H1 (cell line): ENCODE data around the gene ASXL1. TPM values are rescaled to one million over a fixed set of nuclear protein-coding genes. Genes with fewer than 3 reads are reported as not detected.

Experiments used
- CTCF ChIA-PET: fragments of 300-600 bp; sonication (Branson Sonifier 250); formaldehyde crosslinking; loops from one replicate; lab custom pipeline; 2021; ENCODE audit not compliant: partially characterized antibody; lab: Charles Lee
- POLR2A ChIA-PET: fragments of 300-600 bp; sonication (Branson Sonifier 250); formaldehyde crosslinking; loops from one replicate; lab custom pipeline; 2021; ENCODE audit warnings: inconsistent platforms; ENCODE audit not compliant: partially characterized antibody; lab: Charles Lee
- DNase-seq, 2 experiments: peaks; one replicate each; pipeline versions ENCODE4 v3.0.0 to v3.0.0-alpha.2; 2010 to 2022; ENCODE audit warnings: low spot score in 2 of 2, low read depth in 1 of 2, mixed read lengths in 1 of 2
- FAIRE-seq: peaks from 2 replicates; lab custom pipeline; 2011; peaks lifted over from hg19 to GRCh38; lab: Jason Lieb, UNC
- H2AFZ ChIP-seq: 2 replicates; pipeline ENCODE4 v1.8.1; 2012; ENCODE audit warnings: low read length, inconsistent platforms
- H2AK5ac ChIP-seq: 2 replicates; pipeline ENCODE4 v1.6.1; 2013; ENCODE audit warnings: low read depth, low read length
- H2BK120ac ChIP-seq: replicated peaks from 2 replicates; pipeline ENCODE3; 2013; ENCODE audit warnings: low read depth, low read length, inconsistent platforms
- H2BK12ac ChIP-seq: 2 replicates; pipeline ENCODE4 v1.6.1; 2013; ENCODE audit warnings: low read depth, low read length
- H2BK15ac ChIP-seq: 2 replicates; pipeline ENCODE4 v1.6.1; 2013; ENCODE audit warnings: low read length
- H2BK20ac ChIP-seq: 2 replicates; pipeline ENCODE4 v1.6.1; 2013; ENCODE audit warnings: low read length
- H2BK5ac ChIP-seq: 2 replicates; pipeline ENCODE4 v1.6.1; 2013; ENCODE audit warnings: low read depth, low read length
- H3K14ac ChIP-seq: 2 replicates; pipeline ENCODE4 v1.6.1; 2013; ENCODE audit warnings: inconsistent platforms; ENCODE audit not compliant: insufficient read length
- H3K18ac ChIP-seq: 2 replicates; pipeline ENCODE4 v1.6.1; 2013; ENCODE audit warnings: low read length; ENCODE audit errors: extremely low read depth
- H3K23ac ChIP-seq: 2 replicates; pipeline ENCODE4 v1.6.1; 2013; ENCODE audit warnings: inconsistent platforms; ENCODE audit not compliant: insufficient read length
- H3K23me2 ChIP-seq: 2 replicates; pipeline ENCODE4 v1.6.1; 2013; ENCODE audit warnings: low read depth, low read length
- H3K27ac ChIP-seq: 2 replicates; pipeline ENCODE4 v1.6.1; 2011; ENCODE audit warnings: low read depth, low read length, inconsistent platforms
- H3K27me3 ChIP-seq, 4 experiments: replicated peaks in 1 of 4; 1 replicate in 1 of 4; 2 replicates in 3 of 4; pipeline versions ENCODE4 v1.6.1 to v1.8.1; 2011 to 2013; ENCODE audit warnings: low read length in 3 of 4, mild to moderate bottlenecking in 3 of 4, inconsistent platforms in 2 of 4, mixed read lengths in 2 of 4, moderate library complexity in 1 of 4; ENCODE audit not compliant: control insufficient read depth in 3 of 4, insufficient read depth in 3 of 4; ENCODE audit errors: extremely low read depth in 1 of 4
- H3K36me3 ChIP-seq, 4 experiments: 2 replicates each; pipeline versions ENCODE4 v1.6.1 to v1.8.1; 2011 to 2013; ENCODE audit warnings: mild to moderate bottlenecking in 4 of 4, low read length in 3 of 4, moderate library complexity in 2 of 4, control low read depth in 1 of 4, inconsistent platforms in 1 of 4; ENCODE audit not compliant: insufficient read depth in 4 of 4, control insufficient read depth in 2 of 4
- H3K4ac ChIP-seq: replicated peaks from 2 replicates; pipeline ENCODE3; 2013; ENCODE audit warnings: low read length, low read depth, mixed read lengths, inconsistent platforms; ENCODE audit not compliant: insufficient read length
- H3K4me1 ChIP-seq, 4 experiments: replicated peaks in 1 of 4; 1 replicate in 1 of 4; 2 replicates in 3 of 4; pipeline versions ENCODE4 v1.6.1 to v1.8.1; 2011 to 2013; ENCODE audit warnings: low read length in 3 of 4, inconsistent platforms in 2 of 4, mixed read lengths in 1 of 4; ENCODE audit not compliant: insufficient read depth in 4 of 4, control insufficient read depth in 3 of 4
- H3K4me2 ChIP-seq, 2 experiments: 2 replicates each; pipeline versions ENCODE4 v1.6.1 to v1.8.1; 2011 to 2013; ENCODE audit warnings: low read depth in 2 of 2, low read length in 2 of 2, control low read depth in 1 of 2, inconsistent platforms in 1 of 2, mild to moderate bottlenecking in 1 of 2; ENCODE audit not compliant: insufficient read depth in 1 of 2
- H3K4me3 ChIP-seq, 4 experiments: fragments of 200-600, 300-600 bp in 1 of 4; sonication (generic), shearing (Covaris generic), sonication (Bioruptor Twin) in 1 of 4; 2 replicates each; pipeline versions ENCODE4 v1.5.1 to v1.8.1; 2011 to 2016; ENCODE audit warnings: low read length in 4 of 4, low read depth in 3 of 4, control low read depth in 2 of 4, inconsistent platforms in 2 of 4, mild to moderate bottlenecking in 2 of 4, mixed read lengths in 1 of 4, moderate library complexity in 1 of 4; ENCODE audit not compliant: insufficient read depth in 2 of 4; ENCODE audit errors: extremely low read depth in 1 of 4
- H3K56ac ChIP-seq: replicated peaks from 2 replicates; pipeline ENCODE3; 2013; ENCODE audit warnings: low read depth, mild to moderate bottlenecking, mixed read lengths, low read length, inconsistent platforms; ENCODE audit not compliant: insufficient read length
- H3K79me1 ChIP-seq: 2 replicates; pipeline ENCODE4 v1.6.1; 2013; ENCODE audit warnings: low read depth, low read length, control low read depth
- H3K79me2 ChIP-seq, 2 experiments: 2 replicates each; pipeline versions ENCODE4 v1.6.1 to v1.8.1; 2012 to 2013; ENCODE audit warnings: low read length in 2 of 2, mild to moderate bottlenecking in 2 of 2, inconsistent platforms in 1 of 2; ENCODE audit not compliant: insufficient read depth in 2 of 2, control insufficient read depth in 1 of 2
- H3K9ac ChIP-seq, 4 experiments: replicated peaks in 1 of 4; 1 replicate in 1 of 4; 2 replicates in 3 of 4; pipeline versions ENCODE4 v1.6.1 to v1.8.1; 2011 to 2013; ENCODE audit warnings: low read depth in 3 of 4, low read length in 3 of 4, control low read depth in 2 of 4, mild to moderate bottlenecking in 2 of 4, moderate library complexity in 2 of 4, inconsistent platforms in 1 of 4; ENCODE audit errors: extremely low read depth in 1 of 4
- H3K9me3 ChIP-seq, 2 experiments: 2 replicates each; pipeline versions ENCODE4 v1.6.1 to v1.8.1; 2012 to 2013; ENCODE audit warnings: mild to moderate bottlenecking in 2 of 2, moderate library complexity in 2 of 2, control low read depth in 1 of 2, inconsistent platforms in 1 of 2, low read depth in 1 of 2, low read length in 1 of 2, mixed read lengths in 1 of 2; ENCODE audit not compliant: insufficient read depth in 2 of 2
- H4K20me1 ChIP-seq, 2 experiments: replicated peaks in 1 of 2; 2 replicates each; pipeline versions ENCODE3 to v1.8.1; 2011 to 2013; ENCODE audit warnings: inconsistent platforms in 2 of 2, low read length in 2 of 2, mild to moderate bottlenecking in 1 of 2; ENCODE audit not compliant: insufficient read depth in 2 of 2, control insufficient read depth in 1 of 2
- H4K5ac ChIP-seq: 2 replicates; pipeline ENCODE4 v1.6.1; 2013; ENCODE audit warnings: low read length, low read depth, mixed read lengths, inconsistent platforms; ENCODE audit not compliant: insufficient read length
- H4K8ac ChIP-seq: 2 replicates; pipeline ENCODE4 v1.8.0; 2013; ENCODE audit warnings: mild to moderate bottlenecking, moderate library complexity, low read length, inconsistent platforms; ENCODE audit not compliant: insufficient read depth; ENCODE audit errors: extremely low read depth
- H4K91ac ChIP-seq: replicated peaks from 2 replicates; pipeline ENCODE3; 2013; ENCODE audit warnings: low read length, mixed read lengths, inconsistent platforms; ENCODE audit not compliant: insufficient read length
- ASH2L ChIP-seq: fragments of 200-600, 300-600 bp; sonication (generic); IDR thresholded peaks from one replicate; pipeline ENCODE4 v1.7.1; 2017; ENCODE audit warnings: low read length
- ATF2 ChIP-seq: IDR thresholded peaks from 2 replicates; pipeline ENCODE4 v1.6.1; 2012; ENCODE audit warnings: low read length, inconsistent platforms
- TAF7 ChIP-seq: optimal IDR thresholded peaks from 2 replicates; pipeline ENCODE3; 2011; ENCODE audit warnings: low read depth, mild to moderate bottlenecking, inconsistent platforms, low read length, moderate library complexity, borderline replicate concordance
- WGBS, 2 experiments: shearing (Covaris generic) in 1 of 2; methylation state at CpG; one replicate each; pipeline versions ENCODE4 v1.1.6 to v1.1.7; 2013 to 2015; ENCODE audit warnings: low lambda C conversion rate in 2 of 2, mixed read lengths in 2 of 2, inconsistent platforms in 1 of 2, low coverage in 1 of 2, missing lambda C conversion rate in 1 of 2; ENCODE audit not compliant: insufficient replicate concordance in 2 of 2, insufficient coverage in 1 of 2, insufficient read length in 1 of 2; ENCODE audit errors: extremely low coverage in 1 of 2, missing lambda C conversion rate in 1 of 2; 5-methylcytosine and 5-hydroxymethylcytosine counted together
- polyA plus RNA-seq, 7 experiments: library from polyadenylated mRNA; depleted of rRNA in 3 of 7; stranded (reverse) in 5 of 7; unstranded in 2 of 7; fragments of >200 nt in 5 of 7; fragments of 200-250 nt in 2 of 7; gene quantifications; 1 replicate in 5 of 7; 2 replicates in 1 of 7; 4 replicates in 1 of 7; pipeline versions ENCODE4 v1.2.1 to v1.2.3, GENCODE V29; 2011 to 2013; ENCODE audit warnings: missing spikeins in 2 of 7, mixed read lengths in 2 of 7
- total RNA-seq: library from RNA; stranded (reverse); fragmentation: NEBNext Ultra II Directional; extraction: Animal tissue kit (Norgen Biotek cat#: 25700); gene quantifications from 2 replicates; pipeline ENCODE4 v1.2.1, GENCODE V29; 2021

ASXL1 gene
- total and polyA plus RNA-seq, 2 of the 8 experiments (the other 6 are each of a cell fraction or from before 2014, with no cell fraction given), result 10.6 to 26.5 TPM

DNA sequence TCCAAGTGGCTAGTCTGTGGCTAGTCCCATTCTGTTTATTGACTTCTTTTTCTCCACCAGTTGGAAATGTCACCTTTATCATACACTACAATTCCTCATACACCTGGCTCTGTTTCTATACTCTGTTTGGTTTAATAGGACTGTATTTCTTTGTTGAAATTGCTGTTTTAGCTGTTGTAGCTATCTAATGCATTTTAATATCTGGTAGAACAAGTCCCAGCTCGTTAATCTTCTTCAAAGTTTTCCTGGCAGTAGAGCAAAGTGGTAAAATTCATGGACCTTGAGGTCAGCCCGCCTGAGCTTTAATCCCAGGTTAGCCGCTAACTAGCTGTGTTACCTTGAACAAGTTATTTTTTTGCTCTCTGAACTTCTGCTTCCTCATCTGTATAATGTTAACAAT, 9.9 kb upstream of the ASXL1 start:
- H3K56ac ChIP-seq, result no peak overlapping the region
- H3K23me2 ChIP-seq, result no peaks in the 10 kb centered on the region
- no peaks in the 10 kb centered on the region for H3K36me3 ChIP-seq
- H3K4me3 ChIP-seq, result no peak overlapping the region
- FAIRE-seq (no peak), DNase-seq (no peak)
- H4K91ac ChIP-seq, result no peak overlapping the region
- H3K4ac ChIP-seq, result no peak overlapping the region
- no peaks in the 10 kb centered on the region for H3K9me3 ChIP-seq
- no peak overlapping the region for H3K23ac ChIP-seq
- H2AFZ ChIP-seq, result no peak overlapping the region
- H4K8ac ChIP-seq, result no peak overlapping the region
- WGBS, 2 experiments, result 83% methylated on average over 3 of the region's 3 CpGs; no CpG with 5 or more reads in 1 of the 2 experiments
- no peaks in the 10 kb centered on the region for H3K79me1 ChIP-seq
- no peaks in the 10 kb centered on the region for H3K79me2 ChIP-seq
- TF ChIP-seq TAF7 (no peak), ATF2 (no peak), ASH2L (no peak)
- H2BK120ac ChIP-seq, result no peak overlapping the region
- peaks cover 0 to 11% (median 4%) of the 10 kb centered on the region in 4 experiments; a peak in 2 of 7 replicates for H3K4me1 ChIP-seq
- no peak overlapping the region for H2BK15ac ChIP-seq
- H2BK5ac ChIP-seq, result no peak overlapping the region
- CTCF ChIA-PET, result interaction anchor here (0.7 kb wide), 1 partner anchor 10 kb away, joined by 3 read pairs; no protein-coding TSS in a partner anchor
- H3K18ac ChIP-seq, result no peak overlapping the region
- H4K5ac ChIP-seq, result no peak overlapping the region
- H3K14ac ChIP-seq, result no peak overlapping the region
- no peak overlapping the region for H2BK12ac ChIP-seq
- no peak overlapping the region for H3K9ac ChIP-seq
- no peak overlapping the region for H2AK5ac ChIP-seq
- no peaks in the 10 kb centered on the region for H4K20me1 ChIP-seq
- no peak overlapping the region for H2BK20ac ChIP-seq
- no peak overlapping the region for H3K4me2 ChIP-seq
- no peaks in the 10 kb centered on the region; a peak in 1 of 7 replicates for H3K27me3 ChIP-seq
- POLR2A ChIA-PET, result interaction anchor here (1.3 kb wide), 1 partner anchor 9 kb away, joined by 5 read pairs; no protein-coding TSS in a partner anchor
- H3K27ac ChIP-seq, result no peak overlapping the region
